Bronchial epithelial cell (primary cell): ENCODE measurements around the gene SHANK2. TPM values are rescaled to one million over a fixed set of nuclear protein-coding genes. Genes with fewer than 3 reads are reported as not detected.

ENCODE experiments used
- DNase-seq: peaks from one replicate; pipeline ENCODE4 v3.0.0-alpha.2; 2010; ENCODE audit warnings: low read depth
- FAIRE-seq: peaks from 2 replicates; lab custom pipeline; 2011; peaks lifted over from hg19 to GRCh38; lab: Jason Lieb, UNC
- H3K27me3 ChIP-seq: 2 replicates; pipeline ENCODE4 v1.5.1; 2011; ENCODE audit warnings: low read length; ENCODE audit not compliant: control insufficient read depth, insufficient read depth
- H3K36me3 ChIP-seq: 2 replicates; pipeline ENCODE4 v1.5.1; 2011; ENCODE audit warnings: low read length; ENCODE audit not compliant: control insufficient read depth, insufficient read depth
- H3K4me3 ChIP-seq: 2 replicates; pipeline ENCODE4 v1.5.1; 2011; ENCODE audit warnings: mild to moderate bottlenecking, low read depth, low read length, control low read depth
- total RNA-seq: library from RNA; depleted of rRNA; stranded (reverse); fragments of >200 nt; gene quantifications from 2 replicates; pipeline ENCODE4 v1.2.1, GENCODE V29; 2014
- TF ChIP-seq, protein P1 (sequence below): IDR thresholded peaks from 2 replicates; pipeline ENCODE4 v1.5.1; 2011; ENCODE audit warnings: mild to moderate bottlenecking, moderate library complexity, low read length, control low read depth, inconsistent platforms; ENCODE audit not compliant: insufficient read depth, severe bottlenecking

Gene SHANK2
- total RNA-seq, 1 donor from 2014 or later = 6.6 TPM

DNA sequence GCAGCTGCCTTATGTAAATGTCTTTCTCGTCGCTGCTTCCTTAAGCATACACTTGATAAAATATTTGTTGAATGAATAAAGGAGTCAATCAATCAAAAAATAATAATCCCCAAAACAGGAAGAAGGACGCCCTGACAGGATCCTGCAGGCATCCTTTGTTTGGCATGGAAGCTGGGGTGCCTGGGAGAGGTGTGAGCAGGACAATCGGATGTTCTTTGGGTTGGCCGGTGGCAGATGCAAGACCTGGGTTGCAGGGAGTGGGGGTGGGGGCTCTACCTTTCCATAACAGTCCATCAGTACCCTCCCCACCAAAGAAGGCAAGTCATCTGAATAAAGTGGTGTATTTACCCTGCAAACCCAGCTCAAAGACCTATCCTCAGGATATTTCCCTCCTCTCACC lies 1.4 kb upstream of the SHANK2 start:
- no peak for FAIRE-seq

DNA sequence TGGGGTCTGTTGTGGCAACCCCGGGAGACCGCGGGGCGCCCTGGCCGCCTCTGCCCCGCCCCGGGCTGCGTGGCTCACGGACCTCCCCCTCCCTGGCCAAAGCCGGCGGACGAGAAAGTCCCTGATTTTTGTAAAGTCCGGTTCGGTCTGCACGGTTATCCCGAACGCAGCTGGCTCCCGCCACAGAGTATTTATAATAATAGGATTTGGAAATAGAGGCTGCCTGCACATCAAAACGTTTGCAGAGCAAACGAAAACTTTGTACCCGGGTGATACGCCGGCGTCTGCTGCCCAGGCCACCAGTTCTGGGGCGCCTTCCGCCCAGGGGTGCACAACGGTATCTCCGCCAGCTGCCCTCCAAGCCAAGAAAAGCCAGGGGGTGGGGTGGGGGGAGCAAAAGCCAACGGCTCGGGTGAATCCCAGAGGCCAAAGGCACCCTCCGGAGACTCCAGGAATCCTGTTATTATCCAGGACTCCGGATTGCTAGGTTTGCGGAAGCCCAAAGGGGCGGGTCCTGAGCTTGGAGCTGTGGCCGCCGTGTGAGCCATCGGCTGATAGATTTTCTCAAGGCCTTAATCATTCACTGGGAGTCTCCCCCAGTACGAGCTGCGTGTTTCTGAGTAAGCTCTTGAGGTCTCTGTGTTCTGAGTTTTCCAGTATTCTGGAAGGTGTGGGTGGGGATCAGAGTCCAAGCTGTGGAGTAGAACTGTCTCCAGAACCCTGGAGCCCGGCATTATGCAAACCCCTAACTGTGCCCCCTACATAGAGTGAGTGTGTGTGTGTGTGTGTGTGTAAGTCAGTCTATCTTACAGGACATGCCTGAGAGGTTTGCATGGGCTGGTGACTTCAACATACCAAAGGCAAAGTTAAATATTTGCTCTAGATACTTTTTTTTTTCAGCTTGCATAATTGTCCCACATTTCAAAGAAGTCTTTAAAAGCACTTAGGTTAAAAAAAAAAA lies 673 bp upstream of the SHANK2 start:
- H3K36me3 ChIP-seq = no peaks in the 10 kb centered on the region
- peak overlapping the region; percentile 85 for H3K4me3 ChIP-seq
- H3K27me3 ChIP-seq = no peaks in the 10 kb centered on the region
- TF ChIP-seq, protein P1, sequence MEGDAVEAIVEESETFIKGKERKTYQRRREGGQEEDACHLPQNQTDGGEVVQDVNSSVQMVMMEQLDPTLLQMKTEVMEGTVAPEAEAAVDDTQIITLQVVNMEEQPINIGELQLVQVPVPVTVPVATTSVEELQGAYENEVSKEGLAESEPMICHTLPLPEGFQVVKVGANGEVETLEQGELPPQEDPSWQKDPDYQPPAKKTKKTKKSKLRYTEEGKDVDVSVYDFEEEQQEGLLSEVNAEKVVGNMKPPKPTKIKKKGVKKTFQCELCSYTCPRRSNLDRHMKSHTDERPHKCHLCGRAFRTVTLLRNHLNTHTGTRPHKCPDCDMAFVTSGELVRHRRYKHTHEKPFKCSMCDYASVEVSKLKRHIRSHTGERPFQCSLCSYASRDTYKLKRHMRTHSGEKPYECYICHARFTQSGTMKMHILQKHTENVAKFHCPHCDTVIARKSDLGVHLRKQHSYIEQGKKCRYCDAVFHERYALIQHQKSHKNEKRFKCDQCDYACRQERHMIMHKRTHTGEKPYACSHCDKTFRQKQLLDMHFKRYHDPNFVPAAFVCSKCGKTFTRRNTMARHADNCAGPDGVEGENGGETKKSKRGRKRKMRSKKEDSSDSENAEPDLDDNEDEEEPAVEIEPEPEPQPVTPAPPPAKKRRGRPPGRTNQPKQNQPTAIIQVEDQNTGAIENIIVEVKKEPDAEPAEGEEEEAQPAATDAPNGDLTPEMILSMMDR = no peak
- FAIRE-seq (no peak), DNase-seq (peak; percentile 88)

More for the DNA sequence above, 1.4 kb upstream of the SHANK2 start:
- H3K36me3 ChIP-seq = no peaks in the 10 kb centered on the region
- no peak for DNase-seq
- no peak overlapping the region for H3K4me3 ChIP-seq
- H3K27me3 ChIP-seq = no peaks in the 10 kb centered on the region
- TF ChIP-seq, protein P1 = no peak

DNA sequence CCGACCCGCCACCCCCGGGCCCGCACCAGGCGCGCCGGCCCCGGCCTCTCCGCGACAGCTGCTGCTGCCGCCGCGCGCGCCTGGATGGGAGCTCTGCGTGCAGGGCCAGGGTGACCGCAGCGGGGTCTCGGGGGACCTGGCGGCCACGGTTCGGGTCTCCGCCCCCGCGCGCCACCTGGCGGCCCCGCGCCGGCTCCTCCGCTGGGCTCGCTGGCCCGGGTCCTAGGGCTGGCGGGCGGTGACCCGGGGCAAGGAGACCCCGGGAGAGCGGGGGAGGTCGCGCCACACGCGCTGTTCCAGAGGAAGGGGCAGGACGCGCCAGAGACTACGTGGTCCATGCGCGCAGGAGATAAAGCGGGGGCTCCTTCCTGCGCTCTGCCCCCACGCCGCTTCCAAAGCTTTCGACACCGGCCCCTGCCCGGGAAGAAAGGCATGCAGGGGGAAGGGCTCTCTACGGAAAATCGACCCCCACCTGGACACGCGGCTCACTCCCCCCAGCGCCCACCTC lies 562 bp downstream of the SHANK2 start:
- Histone ChIP-seq H3K27me3 (no peaks in the 10 kb centered on the region), H3K4me3 (peak overlapping the region; percentile 85), H3K36me3 (no peaks in the 10 kb centered on the region)
- TF ChIP-seq, protein P1 = peak; percentile 42
- DNase-seq (no peak), FAIRE-seq (no peak)

DNA sequence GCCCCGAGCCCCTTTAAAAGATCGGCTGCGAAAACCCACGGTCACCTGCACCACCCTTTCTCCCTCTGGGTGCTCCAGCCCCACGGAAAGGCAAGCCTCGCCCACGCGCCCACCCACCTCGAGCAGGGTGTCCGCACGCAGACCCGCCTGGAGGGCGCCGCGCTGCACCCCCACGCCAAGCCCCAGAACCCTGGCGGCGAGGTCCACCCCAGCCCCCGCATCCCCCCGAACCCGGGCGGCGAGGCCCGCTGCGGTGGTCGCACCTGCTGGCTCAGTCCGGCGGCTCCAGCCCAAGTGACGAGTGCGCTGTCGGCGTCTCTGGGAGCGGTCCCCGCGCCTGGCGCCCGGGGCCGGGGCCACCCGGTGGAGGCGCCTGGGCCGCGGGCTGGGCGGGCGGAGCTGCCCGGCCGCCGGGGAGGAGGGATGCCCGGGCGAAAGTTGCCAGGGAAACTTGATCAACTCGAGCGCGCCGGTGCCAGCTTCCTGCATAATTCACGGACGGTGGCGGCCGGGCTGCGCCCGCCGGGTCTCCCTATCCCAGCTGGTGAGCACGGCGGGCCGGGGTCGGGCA lies 1.1 kb downstream of the SHANK2 start:
- Histone ChIP-seq H3K27me3 (no peaks in the 10 kb centered on the region), H3K36me3 (no peaks in the 10 kb centered on the region), H3K4me3 (peak overlapping the region; percentile 85)
- TF ChIP-seq, protein P1 = no peak
- DNase-seq (no peak), FAIRE-seq (no peak)

DNA sequence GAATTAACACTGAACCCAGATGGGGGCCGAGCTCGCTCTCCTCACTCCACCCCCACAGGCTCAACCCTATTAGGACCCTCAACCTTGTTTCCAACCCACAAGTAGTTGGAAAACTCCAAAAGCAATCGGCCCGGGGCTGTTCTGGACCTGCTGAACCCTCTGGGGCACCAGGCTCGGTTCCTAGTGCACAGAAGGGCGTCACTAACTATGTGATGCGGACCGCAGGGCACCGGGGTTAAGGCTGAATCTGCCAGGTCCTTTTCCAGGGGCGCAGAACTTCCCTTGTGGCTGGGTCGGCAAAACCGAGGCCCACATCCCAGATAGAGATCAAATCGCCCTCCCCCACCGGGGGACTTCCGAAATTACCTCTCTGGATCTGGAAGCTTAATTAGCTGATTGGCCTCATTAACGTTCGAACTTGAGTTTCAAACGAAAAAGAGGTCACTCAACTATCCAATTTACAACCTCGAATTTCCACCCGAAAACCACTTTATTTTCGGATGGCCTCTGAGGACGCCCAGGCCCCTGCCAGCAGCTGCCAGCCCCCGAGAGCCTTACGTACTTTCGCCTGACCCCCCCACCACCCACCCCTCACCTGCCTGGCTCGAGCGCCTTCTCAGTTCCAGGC lies 1.7 kb downstream of the SHANK2 start:
- no peaks in the 10 kb centered on the region for H3K27me3 ChIP-seq
- DNase-seq = no peak
- TF ChIP-seq, protein P1 = no peak
- no peaks in the 10 kb centered on the region for H3K36me3 ChIP-seq
- no peak for FAIRE-seq
- H3K4me3 ChIP-seq = peak overlapping the region; percentile 85
